HG03159 (cell line): ENCODE results near the gene CACNA1D.

Source experiments
- ATAC-seq: cut with Tn5 transposase; IDR thresholded peaks from one replicate; pipeline ENCODE4 v1.9.1; 2021; ENCODE audit warnings: mild to moderate bottlenecking, moderate library complexity; ENCODE audit not compliant: unreplicated experiment

CACNA1D gene

DNA sequence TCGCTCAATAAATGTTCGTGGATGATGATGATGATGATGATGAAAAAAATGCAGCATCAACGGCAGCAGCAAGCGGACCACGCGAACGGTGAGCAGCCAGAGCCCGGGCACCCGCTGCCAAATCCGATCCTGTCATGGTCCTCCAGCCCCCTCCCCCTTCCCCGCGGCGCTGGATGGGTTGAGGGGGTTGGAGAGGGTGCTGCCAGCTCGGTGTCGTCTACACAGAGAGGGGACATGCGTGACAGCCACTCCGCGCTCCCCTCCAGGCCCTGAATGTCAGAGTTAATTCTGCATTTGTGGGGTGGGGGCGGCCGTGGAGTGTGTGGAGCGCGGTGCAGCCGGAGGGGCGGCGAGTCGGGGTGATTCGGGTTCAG lies 722 bp downstream of the CACNA1D start:
- ATAC-seq: no peak

DNA sequence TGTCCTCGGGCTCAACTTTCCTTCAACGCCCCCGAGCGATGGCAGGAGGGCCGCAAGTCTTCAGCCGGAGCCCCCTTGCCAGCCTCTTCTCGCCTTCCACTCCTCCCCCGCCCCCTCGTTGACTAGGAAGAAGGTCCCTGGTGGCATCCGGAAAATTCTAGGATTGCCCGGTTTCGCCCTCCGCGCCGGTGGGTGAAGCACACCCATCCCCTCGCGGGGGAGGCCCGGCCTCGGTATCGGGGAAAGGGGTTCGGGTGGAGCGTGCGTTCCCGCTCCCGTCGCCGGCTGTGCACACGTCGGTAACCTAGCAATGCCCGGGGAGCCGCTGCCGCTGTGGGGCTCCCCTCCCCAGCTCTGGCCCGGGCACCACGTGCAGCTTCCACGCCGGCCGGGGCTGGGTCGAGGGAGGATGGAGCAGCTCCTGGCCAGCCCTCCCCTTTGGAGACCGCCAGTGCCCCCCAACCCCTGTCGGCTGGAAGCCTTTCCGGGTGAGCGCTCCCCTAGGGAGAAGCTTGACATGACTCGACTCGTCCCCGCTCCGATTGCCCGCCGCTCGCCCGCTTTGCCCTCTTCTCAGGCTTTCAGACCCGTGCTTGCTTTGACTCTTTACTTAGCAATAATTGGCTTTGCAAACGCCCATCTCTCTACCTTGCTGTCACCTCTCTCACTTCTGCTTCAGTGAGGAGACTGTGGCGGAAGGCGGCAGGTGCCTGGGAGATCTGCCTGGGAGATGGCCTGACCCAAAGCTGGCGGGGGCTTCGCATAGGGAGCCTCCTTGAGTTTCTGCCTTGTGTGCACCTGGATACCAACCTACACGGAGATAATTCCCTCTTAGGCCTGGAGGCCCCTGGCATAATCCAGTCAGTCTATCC lies 1.3 kb downstream of the CACNA1D start:
- ATAC-seq: no peak

DNA sequence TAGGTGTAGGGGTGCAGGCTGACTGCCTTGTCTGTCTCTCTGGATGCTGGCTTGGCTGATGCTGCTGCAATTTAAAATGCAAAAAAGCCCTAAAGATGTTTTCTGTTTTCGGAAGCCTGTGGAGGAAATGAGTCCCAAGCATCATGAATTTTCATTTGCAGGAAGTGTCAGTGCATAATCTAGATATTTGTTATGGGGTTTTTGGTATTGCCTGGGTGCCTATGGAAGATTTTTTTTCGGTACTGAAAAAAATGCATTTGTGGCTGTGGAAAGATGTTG lies 1.9 kb downstream of the CACNA1D start:
- ATAC-seq: no peak

DNA sequence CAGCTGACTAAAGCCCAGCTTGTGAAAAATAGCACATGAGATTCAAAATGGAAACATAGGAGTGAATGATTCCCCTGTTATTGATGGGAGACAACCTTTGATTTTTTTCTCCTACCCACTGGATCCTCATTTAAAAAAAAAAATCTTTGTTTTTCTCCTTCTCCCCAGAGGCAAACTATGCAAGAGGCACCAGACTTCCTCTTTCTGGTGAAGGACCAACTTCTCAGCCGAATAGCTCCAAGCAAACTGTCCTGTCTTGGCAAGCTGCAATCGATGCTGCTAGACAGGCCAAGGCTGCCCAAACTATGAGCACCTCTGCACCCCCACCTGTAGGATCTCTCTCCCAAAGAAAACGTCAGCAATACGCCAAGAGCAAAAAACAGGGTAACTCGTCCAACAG lies 2.6 kb downstream of the CACNA1D start:
- no peak for ATAC-seq

DNA sequence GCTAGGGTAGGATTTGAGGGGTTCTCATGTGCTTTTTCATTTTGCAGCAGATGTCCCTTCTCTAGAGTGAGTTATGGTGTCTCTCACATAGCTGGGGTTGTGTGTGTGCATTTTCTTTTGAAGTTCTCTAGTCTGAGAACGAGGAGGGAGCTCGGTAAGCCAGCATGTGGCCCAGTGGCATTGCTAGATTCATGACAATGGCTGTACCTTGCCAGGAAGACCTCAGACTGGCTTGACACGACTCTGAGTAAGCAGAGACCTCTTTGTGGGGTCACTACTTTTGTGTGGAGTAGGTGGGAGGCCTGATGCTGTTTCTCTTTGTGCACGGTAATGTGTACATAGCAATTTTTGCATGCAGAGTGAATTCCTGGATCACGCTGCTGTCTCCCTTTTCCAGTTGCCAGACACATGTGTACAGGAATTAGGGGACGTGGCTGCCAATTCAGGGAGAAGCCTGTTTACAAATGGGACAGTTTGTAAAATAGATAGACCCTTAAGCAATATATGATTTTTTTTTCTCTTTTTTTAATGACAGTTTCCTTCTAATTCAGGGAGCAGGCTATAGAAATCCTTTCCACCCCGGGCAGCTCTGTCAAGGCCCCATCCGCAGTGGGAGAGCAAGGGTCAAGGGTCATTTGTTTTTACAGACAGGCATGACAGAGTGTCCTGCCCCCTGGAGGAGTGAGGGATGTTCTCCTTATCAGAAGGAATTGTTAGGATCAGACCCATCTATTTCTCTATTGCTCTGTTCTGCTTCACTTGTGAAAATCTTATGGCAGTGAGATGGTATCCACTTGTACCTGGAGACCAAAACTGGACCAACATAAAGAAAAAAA lies 4.6 kb downstream of the CACNA1D start:
- ATAC-seq: no peak

DNA sequence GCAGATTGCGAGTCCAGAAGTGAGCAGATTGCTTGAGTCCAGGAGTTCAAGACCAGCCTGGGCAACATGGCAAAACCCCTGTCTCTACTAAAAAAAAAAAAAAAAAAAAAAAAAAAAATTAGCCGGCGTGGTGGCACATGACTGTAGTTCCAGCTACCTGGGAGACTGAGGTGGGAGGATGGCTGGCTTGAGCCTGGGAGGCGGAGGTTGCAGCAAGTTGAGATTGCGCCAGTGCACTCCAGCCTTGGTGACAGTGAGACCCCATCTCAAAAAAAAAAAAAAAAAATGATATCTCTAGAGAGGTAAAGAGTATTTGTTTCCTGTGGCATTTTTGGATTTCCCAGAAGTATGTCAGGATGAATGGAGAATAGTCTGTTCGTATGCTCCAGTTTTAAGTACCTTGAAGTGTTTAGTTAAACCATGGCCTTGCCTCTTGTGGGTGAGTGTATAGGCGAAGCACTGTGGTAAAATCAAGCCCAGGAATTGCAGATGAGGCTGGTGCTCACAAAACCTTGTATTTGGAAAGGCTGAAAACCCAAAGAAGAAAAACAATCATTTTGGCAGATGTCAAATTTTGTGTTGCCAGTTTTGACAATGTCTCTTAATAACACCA lies 5.9 kb downstream of the CACNA1D start:
- no peak for ATAC-seq

DNA sequence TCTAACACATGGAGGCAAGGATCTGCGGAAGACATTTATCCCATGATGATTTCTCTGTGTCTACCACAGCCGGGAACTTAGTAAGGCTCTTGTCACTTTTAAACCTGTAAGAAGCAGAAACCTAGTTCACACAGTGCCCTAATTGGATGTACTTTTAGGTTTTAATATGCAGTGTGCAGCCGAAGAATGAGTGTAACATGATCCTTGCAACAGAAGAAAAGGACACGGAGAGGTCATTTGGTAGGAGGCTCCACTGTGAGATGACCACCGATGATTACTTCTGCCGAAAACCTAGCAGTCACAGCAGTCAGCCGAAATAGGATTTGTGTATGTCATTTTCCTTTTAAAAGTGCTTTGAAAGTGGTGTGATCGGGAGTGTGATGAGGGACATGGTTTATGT lies 6.8 kb downstream of the CACNA1D start:
- no peak for ATAC-seq

DNA sequence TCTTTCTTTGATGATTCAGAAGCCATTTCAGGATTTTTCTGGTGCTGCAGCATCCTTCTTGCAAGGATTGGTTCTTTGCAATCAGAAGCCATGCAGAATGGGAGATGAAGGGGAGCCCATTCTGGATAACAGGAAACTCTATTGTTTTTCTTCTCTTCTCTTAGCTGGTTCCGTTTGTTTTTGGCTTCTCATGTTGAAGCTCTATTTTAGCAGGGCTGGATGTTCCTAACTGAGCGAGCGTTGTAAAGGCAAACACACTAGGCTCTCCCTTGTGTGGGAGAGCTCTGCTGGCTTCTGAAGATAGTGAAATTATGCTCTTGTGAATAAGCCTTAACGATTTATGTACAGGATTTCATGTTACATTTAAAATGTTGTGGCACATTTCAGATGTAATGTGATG lies 8.3 kb downstream of the CACNA1D start:
- no peak for ATAC-seq

DNA sequence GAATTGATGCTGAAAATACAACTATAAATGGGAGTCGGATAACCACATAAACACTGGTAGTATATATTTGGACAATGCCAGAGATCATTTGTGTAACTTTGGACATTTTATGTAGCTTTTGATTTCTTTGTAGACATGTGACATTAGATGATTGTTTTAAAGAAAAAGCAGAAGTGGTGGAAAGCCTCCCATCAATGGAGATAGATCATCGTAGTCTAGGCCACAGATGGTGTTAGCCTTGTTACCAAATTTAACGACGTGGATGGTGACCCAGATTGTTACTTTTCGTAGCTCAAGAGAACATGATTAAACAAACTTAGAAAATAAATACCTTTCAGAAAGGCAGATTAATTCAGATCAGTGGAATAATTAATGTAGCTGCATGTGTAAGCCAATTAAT lies 8.8 kb downstream of the CACNA1D start:
- no peak for ATAC-seq

DNA sequence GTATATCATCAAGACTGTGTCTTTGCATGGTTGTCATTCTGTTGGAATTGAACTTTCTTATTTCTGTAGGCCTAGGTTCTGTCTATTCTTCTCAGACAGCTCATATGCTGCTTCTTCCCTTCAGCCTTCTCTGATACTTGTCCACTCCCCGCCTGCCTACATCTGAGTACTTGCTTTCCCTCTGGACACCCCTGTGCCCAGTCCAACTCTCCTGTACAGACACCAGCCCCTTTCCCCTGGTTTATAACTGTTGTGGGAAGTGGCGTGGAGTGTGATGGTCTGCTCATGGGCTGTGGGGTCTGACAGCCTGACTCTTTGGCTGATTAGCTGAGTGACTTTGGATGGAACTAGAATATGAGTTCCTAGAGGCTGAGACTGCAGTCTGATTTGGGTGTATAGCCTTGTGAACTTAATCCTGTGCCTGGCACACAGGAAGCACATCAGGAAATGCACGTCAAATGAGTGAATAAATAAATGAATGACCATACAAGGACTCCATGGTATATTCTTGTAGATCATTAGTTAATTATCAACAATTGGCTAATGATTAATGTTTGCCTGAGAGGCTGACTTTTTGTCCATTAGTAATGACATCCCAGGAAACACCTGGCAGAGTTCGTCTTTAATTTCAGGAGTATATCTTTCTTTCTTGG lies 11.8 kb downstream of the CACNA1D start:
- no peak for ATAC-seq

DNA sequence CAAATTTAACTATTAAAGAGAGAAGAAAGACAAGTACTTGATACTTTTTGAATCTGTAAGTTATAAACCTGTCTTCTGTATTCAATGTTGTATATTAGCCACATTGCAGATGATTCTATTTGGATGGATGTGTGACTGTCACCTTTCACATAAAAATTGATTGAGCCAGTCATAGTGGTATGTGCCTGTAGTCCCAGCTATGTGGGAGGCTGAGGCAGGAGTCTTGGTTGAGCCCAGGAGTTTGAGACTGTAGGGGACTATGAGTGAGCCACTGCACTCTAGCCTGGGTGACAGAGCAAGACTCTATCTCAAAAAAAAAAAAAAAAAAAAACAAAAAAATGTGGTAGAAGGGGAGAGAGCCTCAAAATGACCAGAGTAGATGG lies 12.3 kb downstream of the CACNA1D start:
- no peak for ATAC-seq

DNA sequence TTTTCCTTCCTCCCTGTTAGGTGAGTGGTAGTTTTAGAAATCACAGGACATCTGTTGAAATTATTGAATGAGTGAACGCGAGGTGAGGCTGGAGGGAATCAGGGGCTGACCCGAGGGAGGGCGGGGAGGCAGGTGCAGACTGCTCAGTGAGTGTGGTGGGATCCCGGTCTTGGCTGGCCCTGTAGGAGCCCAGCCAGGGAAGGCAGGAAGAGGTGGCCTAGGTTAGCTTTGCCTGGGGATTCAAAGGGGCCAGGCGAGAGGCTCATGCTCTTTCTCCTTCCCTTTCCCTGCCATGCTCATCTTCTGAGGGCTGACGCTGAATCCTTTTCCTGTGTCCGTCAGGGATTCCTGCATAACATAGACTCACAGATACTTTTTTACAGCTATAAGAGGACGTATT lies 15.1 kb downstream of the CACNA1D start:
- no peak for ATAC-seq

DNA sequence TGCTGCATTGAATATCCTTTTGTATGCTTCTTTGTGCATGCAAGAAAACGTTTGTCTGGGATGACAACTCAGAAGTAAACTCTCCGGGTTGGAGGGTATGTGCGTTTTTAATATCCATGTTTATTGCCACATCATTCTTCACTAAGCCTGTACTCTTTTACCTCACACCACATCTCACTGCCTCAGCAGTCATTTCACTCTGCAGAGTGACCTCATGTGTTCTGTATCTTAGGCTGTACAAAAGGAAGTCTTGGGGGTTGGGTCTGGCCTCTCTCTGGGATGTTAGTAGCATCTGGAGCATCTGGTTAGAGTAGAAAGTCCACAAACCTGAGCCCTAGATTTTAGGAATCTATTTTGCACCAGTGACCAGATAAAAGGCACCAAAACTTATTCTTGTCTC lies 16.1 kb downstream of the CACNA1D start:
- no peak for ATAC-seq

DNA sequence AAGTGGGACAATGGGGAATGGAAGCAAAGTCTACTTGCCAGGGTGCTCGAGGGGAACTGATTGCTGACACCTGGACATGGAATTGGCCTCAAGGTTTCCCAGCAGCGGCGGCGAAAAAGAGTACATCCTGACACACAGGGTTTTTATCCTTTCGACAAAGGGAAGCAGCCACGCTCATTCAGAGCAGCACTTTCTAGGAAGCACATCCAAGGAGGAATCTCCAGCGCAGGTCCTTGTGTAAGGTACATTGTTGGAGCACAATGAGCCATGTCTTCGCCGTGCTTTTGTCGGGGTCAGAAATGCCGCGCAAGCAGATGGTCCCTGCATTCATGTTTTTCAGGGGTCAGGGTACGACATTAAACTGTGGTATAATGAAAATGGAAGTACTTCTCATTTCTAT lies 16.8 kb downstream of the CACNA1D start:
- no peak for ATAC-seq

DNA sequence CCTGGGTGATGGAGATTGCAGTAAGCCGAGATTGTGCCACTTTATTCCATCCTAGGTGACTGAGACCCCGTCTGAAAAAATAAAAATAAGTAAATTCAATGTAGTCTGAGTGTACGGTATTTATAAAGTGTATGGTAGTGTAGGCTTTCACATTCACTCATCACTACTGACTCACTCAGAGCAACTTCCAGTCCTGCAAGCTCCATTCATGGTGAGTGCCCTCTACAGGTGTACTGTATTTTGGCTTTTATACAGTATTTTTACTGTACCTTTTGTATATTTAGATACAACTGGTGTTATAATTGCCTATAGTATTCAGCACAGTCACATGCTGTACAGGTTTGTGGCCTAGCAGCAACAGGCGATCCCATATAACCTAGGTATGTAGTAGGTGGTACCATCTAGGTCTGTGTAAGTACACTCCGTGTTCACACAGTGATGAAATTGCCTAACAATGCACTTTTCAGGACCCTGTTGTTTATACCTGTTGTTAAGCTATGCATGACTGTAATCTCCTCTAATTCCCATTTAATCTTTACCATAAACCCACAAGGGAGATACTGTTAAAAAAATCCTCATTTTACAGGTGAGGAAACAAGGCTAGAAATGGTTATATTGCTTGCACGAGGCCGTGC lies 19.3 kb downstream of the CACNA1D start:
- ATAC-seq: peak; percentile 54

DNA sequence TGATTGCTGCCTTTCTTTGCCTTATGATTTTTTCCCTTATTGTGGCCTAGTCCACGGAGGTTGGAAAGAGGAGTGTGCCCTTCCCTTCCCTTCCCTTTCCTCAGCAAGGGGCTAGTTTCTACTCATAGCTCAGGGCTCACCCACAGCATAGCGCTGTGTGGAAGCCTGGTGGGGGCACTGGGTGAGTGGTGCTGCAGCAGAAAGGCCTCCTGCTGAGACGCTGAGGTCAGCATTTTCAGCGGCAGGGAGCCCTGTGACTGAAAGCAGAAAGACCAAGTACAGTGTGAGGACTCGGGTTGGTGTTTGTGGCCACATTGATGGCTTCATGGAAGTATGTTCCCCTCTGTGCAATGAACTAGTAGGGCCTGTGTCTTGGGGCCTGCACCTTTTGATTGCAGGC lies 21.9 kb downstream of the CACNA1D start:
- ATAC-seq: no peak

DNA sequence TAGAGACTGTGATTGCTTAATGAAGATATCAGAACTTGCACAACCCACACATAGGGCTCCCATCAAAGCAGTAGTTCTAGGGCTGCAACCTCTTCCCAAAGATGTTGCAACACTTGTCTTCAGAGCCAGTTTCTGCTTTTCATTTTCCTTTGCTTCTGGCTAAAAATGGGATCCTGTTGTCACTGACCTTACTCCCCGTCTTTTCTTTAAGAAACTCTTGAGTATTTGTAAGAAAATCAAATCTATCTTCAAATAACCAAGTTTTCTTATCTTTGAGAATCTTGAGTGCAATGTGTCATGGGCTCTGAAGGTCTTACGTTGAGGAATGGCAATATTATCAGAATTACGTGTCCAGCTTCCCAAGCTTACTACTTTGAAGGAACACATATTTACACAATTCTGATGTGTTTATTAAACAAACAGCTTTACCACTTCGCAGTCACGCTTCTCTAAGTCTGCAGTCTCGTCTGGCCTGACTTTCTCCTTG lies 24.1 kb downstream of the CACNA1D start:
- ATAC-seq: no peak

DNA sequence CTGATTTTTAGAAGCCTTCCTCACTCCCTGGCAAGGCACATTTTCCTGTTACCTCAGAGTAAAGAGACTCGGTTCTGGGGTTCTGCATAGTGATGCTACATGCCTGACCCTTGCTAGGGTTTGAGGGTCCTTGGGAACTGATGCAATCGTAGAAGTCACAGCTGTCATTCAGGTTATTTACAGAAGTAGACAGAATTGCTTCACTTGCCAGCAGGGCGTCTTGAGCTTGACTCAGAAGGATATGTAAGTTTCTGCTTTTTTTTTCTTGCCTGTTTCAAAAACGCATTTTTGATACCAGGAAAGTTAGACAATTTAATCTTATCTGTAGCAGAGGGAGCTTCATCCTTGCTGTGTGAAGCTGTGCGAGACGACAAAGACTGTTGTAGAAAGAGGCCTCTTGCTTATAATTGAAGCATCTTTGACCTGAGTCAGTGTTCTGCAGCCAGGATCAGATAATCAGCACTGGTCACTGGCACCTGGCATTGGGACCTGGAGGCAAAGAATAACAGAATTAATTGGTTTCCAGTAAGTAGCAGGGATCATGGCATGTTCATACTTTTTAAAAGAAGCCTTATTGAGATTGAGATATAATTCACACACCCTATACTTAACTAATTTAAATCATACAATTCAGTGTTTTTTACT lies 24.8 kb downstream of the CACNA1D start:
- ATAC-seq: no peak

DNA sequence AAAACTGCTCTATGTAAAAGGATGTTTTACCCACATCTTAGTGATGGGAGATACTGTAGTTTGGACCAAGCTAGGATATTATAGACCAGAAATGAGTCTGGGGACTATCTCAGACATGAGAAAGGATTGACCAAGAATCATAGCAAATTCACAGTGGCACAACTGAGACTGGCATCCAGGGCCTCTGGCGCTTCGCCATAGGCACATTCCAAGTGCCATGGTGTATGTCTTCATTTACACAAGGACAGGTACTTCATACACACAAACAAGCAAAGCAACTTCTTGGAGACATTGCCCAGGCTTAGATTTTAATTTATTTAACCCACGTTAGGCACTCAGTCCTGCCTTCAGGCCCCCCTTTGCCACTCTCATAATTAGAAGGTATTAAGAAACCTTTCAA lies 28.9 kb downstream of the CACNA1D start:
- ATAC-seq: no peak

DNA sequence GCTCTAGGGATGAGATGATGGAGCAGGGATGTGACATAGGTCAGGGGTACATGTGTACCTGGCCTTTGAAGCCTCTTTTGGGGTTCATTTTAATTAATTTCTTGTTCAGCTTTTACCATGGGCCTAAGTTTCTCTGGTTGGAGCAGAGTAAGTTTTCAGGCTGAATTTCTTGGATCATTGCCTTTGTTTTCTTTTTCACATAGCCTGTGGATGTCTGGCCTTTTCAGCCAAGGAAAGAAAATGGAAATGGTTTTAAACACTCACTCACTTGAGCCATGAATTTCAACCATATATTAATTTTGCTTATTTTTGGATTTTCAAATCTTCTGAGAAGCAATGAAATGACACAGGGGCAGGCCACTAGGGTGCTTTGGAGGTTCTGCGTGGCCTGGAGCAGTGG lies 30.2 kb downstream of the CACNA1D start:
- no peak for ATAC-seq
